H1 (cell line): ENCODE data around the gene NELFA.

Source experiments
- CHD2 ChIP-seq: IDR thresholded peaks from 2 replicates; pipeline ENCODE4 v1.6.1; 2012; ENCODE audit warnings: low read length, improper control_type of control experiment
- EP300 ChIP-seq, 2 experiments: IDR thresholded peaks; 1 replicate in 1 of 2; 2 replicates in 1 of 2; pipeline ENCODE4 v1.6.1; 2011 to 2012; ENCODE audit warnings: low read depth in 2 of 2, low read length in 2 of 2, mild to moderate bottlenecking in 2 of 2, borderline replicate concordance in 1 of 2, inconsistent platforms in 1 of 2, moderate library complexity in 1 of 2
- SAP30 ChIP-seq: fragments of 300-600 bp; sonication (generic); IDR thresholded peaks from 2 replicates; pipeline ENCODE4 v1.7.1; 2012; ENCODE audit warnings: low read length, moderate library complexity, mild to moderate bottlenecking, inconsistent platforms; ENCODE audit not compliant: insufficient read depth, insufficient replicate concordance
- SIRT6 ChIP-seq: IDR thresholded peaks from one replicate; pipeline ENCODE4 v1.7.1; 2012; ENCODE audit warnings: low read length, inconsistent platforms
- TCF12 ChIP-seq: IDR thresholded peaks from 2 replicates; pipeline ENCODE4 v1.6.1; 2011; ENCODE audit warnings: low read depth, mild to moderate bottlenecking, low read length
- TEAD4 ChIP-seq: IDR thresholded peaks from 2 replicates; pipeline ENCODE4 v1.6.1; 2012; ENCODE audit warnings: low read depth, low read length, inconsistent platforms, mixed read lengths
- TF ChIP-seq, protein P1 (sequence below), 3 experiments: IDR thresholded peaks; 1 replicate in 2 of 3; 2 replicates in 1 of 3; pipeline versions ENCODE4 v1.5.1 to v1.6.1; 2011; ENCODE audit warnings: low read length in 3 of 3, mild to moderate bottlenecking in 3 of 3, inconsistent platforms in 2 of 3, low read depth in 1 of 3, moderate library complexity in 1 of 3; ENCODE audit not compliant: insufficient read depth in 1 of 3; ENCODE audit errors: control extremely low read depth in 1 of 3
- TF ChIP-seq, protein P2 (sequence below): IDR thresholded peaks from 2 replicates; pipeline ENCODE4 v1.6.1; 2012; ENCODE audit warnings: low read length, inconsistent platforms
- TF ChIP-seq, protein P3 (sequence below): fragments of 300-600 bp; sonication (generic); IDR thresholded peaks from 2 replicates; pipeline ENCODE4 v1.7.1; 2012; ENCODE audit warnings: low read length, moderate library complexity, mild to moderate bottlenecking, inconsistent platforms; ENCODE audit not compliant: insufficient replicate concordance

GRCh38 chr4:1961038-1961437 lies 47.7 kb downstream of the NELFA start:
- TF ChIP-seq CHD2 = no peak
- TF ChIP-seq, protein P1, sequence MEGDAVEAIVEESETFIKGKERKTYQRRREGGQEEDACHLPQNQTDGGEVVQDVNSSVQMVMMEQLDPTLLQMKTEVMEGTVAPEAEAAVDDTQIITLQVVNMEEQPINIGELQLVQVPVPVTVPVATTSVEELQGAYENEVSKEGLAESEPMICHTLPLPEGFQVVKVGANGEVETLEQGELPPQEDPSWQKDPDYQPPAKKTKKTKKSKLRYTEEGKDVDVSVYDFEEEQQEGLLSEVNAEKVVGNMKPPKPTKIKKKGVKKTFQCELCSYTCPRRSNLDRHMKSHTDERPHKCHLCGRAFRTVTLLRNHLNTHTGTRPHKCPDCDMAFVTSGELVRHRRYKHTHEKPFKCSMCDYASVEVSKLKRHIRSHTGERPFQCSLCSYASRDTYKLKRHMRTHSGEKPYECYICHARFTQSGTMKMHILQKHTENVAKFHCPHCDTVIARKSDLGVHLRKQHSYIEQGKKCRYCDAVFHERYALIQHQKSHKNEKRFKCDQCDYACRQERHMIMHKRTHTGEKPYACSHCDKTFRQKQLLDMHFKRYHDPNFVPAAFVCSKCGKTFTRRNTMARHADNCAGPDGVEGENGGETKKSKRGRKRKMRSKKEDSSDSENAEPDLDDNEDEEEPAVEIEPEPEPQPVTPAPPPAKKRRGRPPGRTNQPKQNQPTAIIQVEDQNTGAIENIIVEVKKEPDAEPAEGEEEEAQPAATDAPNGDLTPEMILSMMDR (IDR thresholded peaks at IDR 0.05; ENCODE audit: control extremely low read depth in 1 of 3, insufficient read depth in 1 of 3, low read depth in 1 of 3, low read length in 3 of 3) = no peak
- TF ChIP-seq, protein P2, sequence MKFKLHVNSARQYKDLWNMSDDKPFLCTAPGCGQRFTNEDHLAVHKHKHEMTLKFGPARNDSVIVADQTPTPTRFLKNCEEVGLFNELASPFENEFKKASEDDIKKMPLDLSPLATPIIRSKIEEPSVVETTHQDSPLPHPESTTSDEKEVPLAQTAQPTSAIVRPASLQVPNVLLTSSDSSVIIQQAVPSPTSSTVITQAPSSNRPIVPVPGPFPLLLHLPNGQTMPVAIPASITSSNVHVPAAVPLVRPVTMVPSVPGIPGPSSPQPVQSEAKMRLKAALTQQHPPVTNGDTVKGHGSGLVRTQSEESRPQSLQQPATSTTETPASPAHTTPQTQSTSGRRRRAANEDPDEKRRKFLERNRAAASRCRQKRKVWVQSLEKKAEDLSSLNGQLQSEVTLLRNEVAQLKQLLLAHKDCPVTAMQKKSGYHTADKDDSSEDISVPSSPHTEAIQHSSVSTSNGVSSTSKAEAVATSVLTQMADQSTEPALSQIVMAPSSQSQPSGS = no peak
- no peak for TF ChIP-seq EP300 (IDR thresholded peaks at IDR 0.05; ENCODE audit: borderline replicate concordance in 1 of 2, low read depth in 2 of 2, low read length in 2 of 2)
- TF ChIP-seq TCF12 = no peak
- TF ChIP-seq SIRT6 = no peak
- TF ChIP-seq SAP30 = no peak
- TF ChIP-seq, protein P3, sequence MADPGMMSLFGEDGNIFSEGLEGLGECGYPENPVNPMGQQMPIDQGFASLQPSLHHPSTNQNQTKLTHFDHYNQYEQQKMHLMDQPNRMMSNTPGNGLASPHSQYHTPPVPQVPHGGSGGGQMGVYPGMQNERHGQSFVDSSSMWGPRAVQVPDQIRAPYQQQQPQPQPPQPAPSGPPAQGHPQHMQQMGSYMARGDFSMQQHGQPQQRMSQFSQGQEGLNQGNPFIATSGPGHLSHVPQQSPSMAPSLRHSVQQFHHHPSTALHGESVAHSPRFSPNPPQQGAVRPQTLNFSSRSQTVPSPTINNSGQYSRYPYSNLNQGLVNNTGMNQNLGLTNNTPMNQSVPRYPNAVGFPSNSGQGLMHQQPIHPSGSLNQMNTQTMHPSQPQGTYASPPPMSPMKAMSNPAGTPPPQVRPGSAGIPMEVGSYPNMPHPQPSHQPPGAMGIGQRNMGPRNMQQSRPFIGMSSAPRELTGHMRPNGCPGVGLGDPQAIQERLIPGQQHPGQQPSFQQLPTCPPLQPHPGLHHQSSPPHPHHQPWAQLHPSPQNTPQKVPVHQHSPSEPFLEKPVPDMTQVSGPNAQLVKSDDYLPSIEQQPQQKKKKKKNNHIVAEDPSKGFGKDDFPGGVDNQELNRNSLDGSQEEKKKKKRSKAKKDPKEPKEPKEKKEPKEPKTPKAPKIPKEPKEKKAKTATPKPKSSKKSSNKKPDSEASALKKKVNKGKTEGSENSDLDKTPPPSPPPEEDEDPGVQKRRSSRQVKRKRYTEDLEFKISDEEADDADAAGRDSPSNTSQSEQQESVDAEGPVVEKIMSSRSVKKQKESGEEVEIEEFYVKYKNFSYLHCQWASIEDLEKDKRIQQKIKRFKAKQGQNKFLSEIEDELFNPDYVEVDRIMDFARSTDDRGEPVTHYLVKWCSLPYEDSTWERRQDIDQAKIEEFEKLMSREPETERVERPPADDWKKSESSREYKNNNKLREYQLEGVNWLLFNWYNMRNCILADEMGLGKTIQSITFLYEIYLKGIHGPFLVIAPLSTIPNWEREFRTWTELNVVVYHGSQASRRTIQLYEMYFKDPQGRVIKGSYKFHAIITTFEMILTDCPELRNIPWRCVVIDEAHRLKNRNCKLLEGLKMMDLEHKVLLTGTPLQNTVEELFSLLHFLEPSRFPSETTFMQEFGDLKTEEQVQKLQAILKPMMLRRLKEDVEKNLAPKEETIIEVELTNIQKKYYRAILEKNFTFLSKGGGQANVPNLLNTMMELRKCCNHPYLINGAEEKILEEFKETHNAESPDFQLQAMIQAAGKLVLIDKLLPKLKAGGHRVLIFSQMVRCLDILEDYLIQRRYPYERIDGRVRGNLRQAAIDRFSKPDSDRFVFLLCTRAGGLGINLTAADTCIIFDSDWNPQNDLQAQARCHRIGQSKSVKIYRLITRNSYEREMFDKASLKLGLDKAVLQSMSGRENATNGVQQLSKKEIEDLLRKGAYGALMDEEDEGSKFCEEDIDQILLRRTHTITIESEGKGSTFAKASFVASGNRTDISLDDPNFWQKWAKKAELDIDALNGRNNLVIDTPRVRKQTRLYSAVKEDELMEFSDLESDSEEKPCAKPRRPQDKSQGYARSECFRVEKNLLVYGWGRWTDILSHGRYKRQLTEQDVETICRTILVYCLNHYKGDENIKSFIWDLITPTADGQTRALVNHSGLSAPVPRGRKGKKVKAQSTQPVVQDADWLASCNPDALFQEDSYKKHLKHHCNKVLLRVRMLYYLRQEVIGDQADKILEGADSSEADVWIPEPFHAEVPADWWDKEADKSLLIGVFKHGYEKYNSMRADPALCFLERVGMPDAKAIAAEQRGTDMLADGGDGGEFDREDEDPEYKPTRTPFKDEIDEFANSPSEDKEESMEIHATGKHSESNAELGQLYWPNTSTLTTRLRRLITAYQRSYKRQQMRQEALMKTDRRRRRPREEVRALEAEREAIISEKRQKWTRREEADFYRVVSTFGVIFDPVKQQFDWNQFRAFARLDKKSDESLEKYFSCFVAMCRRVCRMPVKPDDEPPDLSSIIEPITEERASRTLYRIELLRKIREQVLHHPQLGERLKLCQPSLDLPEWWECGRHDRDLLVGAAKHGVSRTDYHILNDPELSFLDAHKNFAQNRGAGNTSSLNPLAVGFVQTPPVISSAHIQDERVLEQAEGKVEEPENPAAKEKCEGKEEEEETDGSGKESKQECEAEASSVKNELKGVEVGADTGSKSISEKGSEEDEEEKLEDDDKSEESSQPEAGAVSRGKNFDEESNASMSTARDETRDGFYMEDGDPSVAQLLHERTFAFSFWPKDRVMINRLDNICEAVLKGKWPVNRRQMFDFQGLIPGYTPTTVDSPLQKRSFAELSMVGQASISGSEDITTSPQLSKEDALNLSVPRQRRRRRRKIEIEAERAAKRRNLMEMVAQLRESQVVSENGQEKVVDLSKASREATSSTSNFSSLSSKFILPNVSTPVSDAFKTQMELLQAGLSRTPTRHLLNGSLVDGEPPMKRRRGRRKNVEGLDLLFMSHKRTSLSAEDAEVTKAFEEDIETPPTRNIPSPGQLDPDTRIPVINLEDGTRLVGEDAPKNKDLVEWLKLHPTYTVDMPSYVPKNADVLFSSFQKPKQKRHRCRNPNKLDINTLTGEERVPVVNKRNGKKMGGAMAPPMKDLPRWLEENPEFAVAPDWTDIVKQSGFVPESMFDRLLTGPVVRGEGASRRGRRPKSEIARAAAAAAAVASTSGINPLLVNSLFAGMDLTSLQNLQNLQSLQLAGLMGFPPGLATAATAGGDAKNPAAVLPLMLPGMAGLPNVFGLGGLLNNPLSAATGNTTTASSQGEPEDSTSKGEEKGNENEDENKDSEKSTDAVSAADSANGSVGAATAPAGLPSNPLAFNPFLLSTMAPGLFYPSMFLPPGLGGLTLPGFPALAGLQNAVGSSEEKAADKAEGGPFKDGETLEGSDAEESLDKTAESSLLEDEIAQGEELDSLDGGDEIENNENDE = no peak
- no peak for TF ChIP-seq TEAD4
